B cell (primary cell): Measurements from ENCODE around the gene RPTOR. TPM values are rescaled to one million over a fixed set of nuclear protein-coding genes. Genes with fewer than 3 reads are reported as not detected.

ENCODE experiments used
- ATAC-seq: fragments of 200-7000 bp; cut with Tn5 transposase; one replicate; pipeline ENCODE4 v1.10.0; 2021; ENCODE audit warnings: low read depth, mild to moderate bottlenecking, moderate number of reproducible peaks, moderate library complexity
- CTCF ChIA-PET: fragments of 350-600 bp; sonication (Branson Sonifier 250); formaldehyde crosslinking; loops from one replicate; lab custom pipeline; 2021; ENCODE audit warnings: antibody characterized with exemption, inconsistent platforms; lab: Charles Lee
- POLR2A ChIA-PET: fragments of 350-600 bp; sonication (Branson Sonifier 250); formaldehyde crosslinking; loops from one replicate; lab custom pipeline; 2021; ENCODE audit warnings: antibody characterized with exemption; lab: Charles Lee
- DNase-seq: peaks from one replicate; pipeline ENCODE4 v3.0.0; 2013
- H2AFZ ChIP-seq: 2 replicates; pipeline ENCODE4 v1.6.1; 2012; ENCODE audit warnings: mild to moderate bottlenecking, low read depth, low read length; ENCODE audit not compliant: insufficient read depth, poor library complexity, severe bottlenecking
- H3K27ac ChIP-seq, 2 donors: 1 replicate in 1 of 2; 2 replicates in 1 of 2; pipeline ENCODE4 v1.5.1; 2012 to 2013; ENCODE audit warnings: low read length in 2 of 2, mild to moderate bottlenecking in 2 of 2, moderate library complexity in 1 of 2
- H3K27me3 ChIP-seq, 4 experiments: fragments of 200-600 bp in 1 of 4; sonication (generic) in 1 of 4; replicated peaks in 1 of 4; 1 replicate in 2 of 4; 2 replicates in 2 of 4; pipeline versions ENCODE4 v1.6.1 to v1.7.0; 2013 to 2016; ENCODE audit warnings: low read length in 3 of 4, mild to moderate bottlenecking in 2 of 4, mixed read lengths in 1 of 4, moderate library complexity in 1 of 4; ENCODE audit not compliant: insufficient read depth in 4 of 4, control insufficient read depth in 3 of 4; ENCODE audit errors: control extremely low read depth in 1 of 4
- H3K36me3 ChIP-seq, 2 experiments: replicated peaks in 1 of 2; 1 replicate in 1 of 2; 2 replicates in 1 of 2; pipeline versions ENCODE4 v1.6.1 to v1.7.1; 2013; ENCODE audit warnings: low read length in 1 of 2; ENCODE audit not compliant: insufficient read depth in 2 of 2, control insufficient read depth in 1 of 2; ENCODE audit errors: control extremely low read depth in 1 of 2, extremely low read depth in 1 of 2
- H3K4me1 ChIP-seq, 2 donors: fragments of 200-600 bp in 1 of 2; sonication (generic) in 1 of 2; 1 replicate in 1 of 2; 2 replicates in 1 of 2; pipeline versions ENCODE4 v1.5.1 to v1.6.1; 2013 to 2017; ENCODE audit warnings: low read length in 2 of 2; ENCODE audit not compliant: control insufficient read depth in 2 of 2, insufficient read depth in 2 of 2
- H3K4me2 ChIP-seq: replicated peaks from 2 replicates; pipeline ENCODE3; 2012; ENCODE audit warnings: mild to moderate bottlenecking, low read depth, low read length; ENCODE audit not compliant: poor library complexity, severe bottlenecking
- H3K4me3 ChIP-seq, 5 experiments: fragments of 200-600 bp in 1 of 5; sonication (generic) in 1 of 5; 1 replicate in 3 of 5; 2 replicates in 2 of 5; pipeline versions ENCODE4 v1.5.1 to v1.7.0; 2011 to 2016; ENCODE audit warnings: low read length in 4 of 5, mild to moderate bottlenecking in 4 of 5, low read depth in 2 of 5, control low read depth in 1 of 5, moderate library complexity in 1 of 5; ENCODE audit not compliant: insufficient read depth in 1 of 5; ENCODE audit errors: control extremely low read depth in 1 of 5, extremely low read depth in 1 of 5
- H3K79me2 ChIP-seq: fragments of 200-600 bp; sonication (generic); one replicate; pipeline ENCODE4 v1.6.0; 2016; ENCODE audit warnings: low read length; ENCODE audit not compliant: control insufficient read depth, insufficient read depth
- H3K9ac ChIP-seq: fragments of 200-600 bp; sonication (generic); 2 replicates; pipeline ENCODE4 v1.6.1; 2017; ENCODE audit warnings: mild to moderate bottlenecking, low read length, moderate library complexity
- H3K9me3 ChIP-seq, 3 donors: one replicate each; pipeline versions ENCODE4 v1.6.1 to v1.7.1; 2013; ENCODE audit warnings: low read length in 2 of 3; ENCODE audit not compliant: control insufficient read depth in 2 of 3, insufficient read depth in 1 of 3; ENCODE audit errors: control extremely low read depth in 1 of 3
- H4K20me1 ChIP-seq: 2 replicates; pipeline ENCODE4 v1.6.0; 2012; ENCODE audit warnings: mild to moderate bottlenecking, low read length; ENCODE audit not compliant: insufficient read depth, control insufficient read depth, poor library complexity, severe bottlenecking
- H3K27ac Mint-ChIP-seq: one replicate; pipeline ENCODE4 v1.8.0; 2021; ENCODE audit warnings: mixed read lengths
- H3K27me3 Mint-ChIP-seq: one replicate; pipeline ENCODE4 v1.8.0; 2021; ENCODE audit warnings: mixed read lengths
- H3K4me1 Mint-ChIP-seq: one replicate; pipeline ENCODE4 v1.8.0; 2021; ENCODE audit warnings: mixed read lengths
- H3K4me3 Mint-ChIP-seq: one replicate; pipeline ENCODE4 v1.8.0; 2021; ENCODE audit warnings: mixed read lengths
- H3K9me3 Mint-ChIP-seq: one replicate; pipeline ENCODE4 v1.8.0; 2022; ENCODE audit warnings: mixed read lengths; ENCODE audit not compliant: insufficient read depth
- EZH2 ChIP-seq: IDR thresholded peaks from 2 replicates; pipeline ENCODE4 v1.6.1; 2012; ENCODE audit warnings: borderline replicate concordance, low read depth, mild to moderate bottlenecking, moderate library complexity, low read length; ENCODE audit not compliant: insufficient read depth, poor library complexity, severe bottlenecking
- WGBS: methylation state at CpG from one replicate; pipeline ENCODE4 v1.1.5; 2013; ENCODE audit warnings: missing lambda C conversion rate; ENCODE audit not compliant: insufficient coverage; 5-methylcytosine and 5-hydroxymethylcytosine counted together
- intact Hi-C: fragments of 100-400 bp; cut with micrococcal nuclease; formaldehyde crosslinking; loops from one replicate; pipeline ENCODE4 v1.10.0; 2022
- polyA plus RNA-seq: library from polyadenylated mRNA; depleted of rRNA; stranded (reverse); fragments of >200 nt; gene quantifications from 2 replicates; pipeline ENCODE4 v1.2.3, GENCODE V29; 2012
- total RNA-seq, 2 donors: library from RNA; stranded (reverse); fragments of 120-200 nt in 1 of 2; gene quantifications; 1 replicate in 1 of 2; 2 replicates in 1 of 2; pipeline versions ENCODE4 v1.2.3 to v1.2.4, GENCODE V29; 2013 to 2022
- TF ChIP-seq, protein P1 (sequence below): fragments of 200-600 bp; IDR thresholded peaks from one replicate; pipeline ENCODE4 v1.8.0; 2022; ENCODE audit warnings: antibody characterized with exemption, mild to moderate bottlenecking

RPTOR gene
- total and polyA plus RNA-seq, 2 donors (not counting 1 experiment from before 2014, with no cell fraction given) = 13.4 to 58.8 TPM

DNA sequence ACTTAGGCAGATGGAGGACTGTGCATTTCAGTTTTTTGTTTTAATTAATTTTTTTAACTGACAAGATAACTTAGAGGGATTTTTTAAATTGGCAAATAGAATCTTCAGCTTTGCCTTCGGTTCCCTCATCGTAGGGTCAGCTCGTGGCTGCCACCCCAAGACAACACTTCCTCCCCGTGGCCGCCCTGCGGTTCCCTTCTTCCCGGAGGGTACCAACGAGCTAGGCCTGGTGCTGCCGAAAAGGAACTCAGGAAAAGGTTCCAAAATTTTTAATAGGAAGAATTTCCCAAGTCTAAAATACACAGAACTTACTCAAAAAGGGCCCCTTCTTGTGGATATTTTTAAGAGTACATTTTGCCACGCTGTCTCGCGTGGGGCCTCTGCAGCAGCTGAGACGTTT, 236.6 kb downstream of the RPTOR start:
- Mint-ChIP-seq H3K4me1 (peaks cover 23% of the 10 kb centered on the region), H3K4me3 (peak overlapping the region; percentile 38), H3K9me3 (no peaks in the 10 kb centered on the region), H3K27ac (no peak overlapping the region), H3K27me3 (no peaks in the 10 kb centered on the region)
- peak overlapping the region; percentile 48 for H2AFZ ChIP-seq
- no peaks in the 10 kb centered on the region for H3K9me3 ChIP-seq
- no peak for TF ChIP-seq EZH2
- TF ChIP-seq, protein P1, sequence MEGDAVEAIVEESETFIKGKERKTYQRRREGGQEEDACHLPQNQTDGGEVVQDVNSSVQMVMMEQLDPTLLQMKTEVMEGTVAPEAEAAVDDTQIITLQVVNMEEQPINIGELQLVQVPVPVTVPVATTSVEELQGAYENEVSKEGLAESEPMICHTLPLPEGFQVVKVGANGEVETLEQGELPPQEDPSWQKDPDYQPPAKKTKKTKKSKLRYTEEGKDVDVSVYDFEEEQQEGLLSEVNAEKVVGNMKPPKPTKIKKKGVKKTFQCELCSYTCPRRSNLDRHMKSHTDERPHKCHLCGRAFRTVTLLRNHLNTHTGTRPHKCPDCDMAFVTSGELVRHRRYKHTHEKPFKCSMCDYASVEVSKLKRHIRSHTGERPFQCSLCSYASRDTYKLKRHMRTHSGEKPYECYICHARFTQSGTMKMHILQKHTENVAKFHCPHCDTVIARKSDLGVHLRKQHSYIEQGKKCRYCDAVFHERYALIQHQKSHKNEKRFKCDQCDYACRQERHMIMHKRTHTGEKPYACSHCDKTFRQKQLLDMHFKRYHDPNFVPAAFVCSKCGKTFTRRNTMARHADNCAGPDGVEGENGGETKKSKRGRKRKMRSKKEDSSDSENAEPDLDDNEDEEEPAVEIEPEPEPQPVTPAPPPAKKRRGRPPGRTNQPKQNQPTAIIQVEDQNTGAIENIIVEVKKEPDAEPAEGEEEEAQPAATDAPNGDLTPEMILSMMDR = no peak
- WGBS = 47% methylated on average over 10 of the region's 13 CpGs
- peak overlapping the region; percentile 69 for H3K4me2 ChIP-seq
- peaks cover 0 to 18% of the 10 kb centered on the region in 2 experiments for H3K36me3 ChIP-seq
- peaks cover 4% of the 10 kb centered on the region for H3K79me2 ChIP-seq
- no peaks in the 10 kb centered on the region for H4K20me1 ChIP-seq
- peak overlapping the region in 1 of 2 donors; percentile 66 for H3K27ac ChIP-seq
- ChIA-PET POLR2A (no interaction called here), CTCF (interaction anchor here (1.1 to 1.2 kb wide), 2 partner anchors 9 to 205 kb away, joined by 3 to 4 read pairs; no protein-coding TSS in a partner anchor)
- ATAC-seq = no peak
- peak overlapping the region; percentile 55 for H3K9ac ChIP-seq
- intact Hi-C loops = loop anchor here (5.0 kb wide), 1 partner anchor 44 kb away; no protein-coding TSS in a partner anchor
- peaks cover 20 to 35% of the 10 kb centered on the region in 2 donors for H3K4me1 ChIP-seq
- peak overlapping the region in 3 of 5 experiments; percentile 16 to 38 (median 32) for H3K4me3 ChIP-seq
- DNase-seq = no peak
- no peaks in the 10 kb centered on the region for H3K27me3 ChIP-seq

GRCh38 chr17:80781807-80782277, 237.2 kb downstream of the RPTOR start:
- no peak for TF ChIP-seq EZH2
- TF ChIP-seq, protein P1 = no peak
- Mint-ChIP-seq H3K27me3 (no peaks in the 10 kb centered on the region), H3K27ac (no peak overlapping the region), H3K4me3 (no peak overlapping the region), H3K9me3 (no peaks in the 10 kb centered on the region), H3K4me1 (peaks cover 23% of the 10 kb centered on the region)
- CTCF ChIA-PET = interaction anchor here (1.1 to 1.2 kb wide), 2 partner anchors 8 to 206 kb away, joined by 3 to 4 read pairs; no protein-coding TSS in a partner anchor
- Histone ChIP-seq H3K27me3 (no peaks in the 10 kb centered on the region), H3K36me3 (peaks cover 0 to 18% of the 10 kb centered on the region in 2 experiments), H2AFZ (no peak overlapping the region), H3K4me3 (no peak overlapping the region), H3K9ac (no peak overlapping the region), H3K4me1 (peaks cover 20 to 35% of the 10 kb centered on the region in 2 donors), H3K79me2 (peaks cover 9% of the 10 kb centered on the region), H3K27ac (no peak overlapping the region), H3K4me2 (no peak overlapping the region), H4K20me1 (no peaks in the 10 kb centered on the region), H3K9me3 (no peaks in the 10 kb centered on the region)
- DNase-seq (no peak), ATAC-seq (no peak)
- intact Hi-C loops = loop anchor here (5.0 kb wide), 1 partner anchor 45 kb away; no protein-coding TSS in a partner anchor
- POLR2A ChIA-PET = no interaction called here
- 91% methylated on average over 13 of the region's 14 CpGs for WGBS
